AG09309 (cell line): ENCODE data around the gene GLRX.
"Not testable (repeated sequence)": the region's sequence is repeated elsewhere in the genome, so short reads cannot be mapped to it uniquely, and the experiment has no call there.

Source experiments
- DNase-seq: peaks from one replicate; pipeline ENCODE4 v3.0.0-alpha.2; 2010; ENCODE audit warnings: low read depth
- H3K4me3 ChIP-seq: 2 replicates; pipeline ENCODE4 v1.5.1; 2011; ENCODE audit warnings: mild to moderate bottlenecking, low read depth, low read length, moderate library complexity; ENCODE audit not compliant: control insufficient read depth
- CTCF ChIP-seq: IDR thresholded peaks from 2 replicates; pipeline ENCODE4 v1.5.1; 2011; ENCODE audit warnings: mild to moderate bottlenecking, low read depth, low read length, inconsistent platforms; ENCODE audit not compliant: insufficient read depth, control insufficient read depth; ENCODE audit errors: missing control alignments

The GLRX gene

GRCh38 chr5:95838001-95838520 lies 15.5 kb upstream of the GLRX start:
- no peak overlapping the region for H3K4me3 ChIP-seq
- no peak for TF ChIP-seq CTCF
- no peak for DNase-seq

DNA sequence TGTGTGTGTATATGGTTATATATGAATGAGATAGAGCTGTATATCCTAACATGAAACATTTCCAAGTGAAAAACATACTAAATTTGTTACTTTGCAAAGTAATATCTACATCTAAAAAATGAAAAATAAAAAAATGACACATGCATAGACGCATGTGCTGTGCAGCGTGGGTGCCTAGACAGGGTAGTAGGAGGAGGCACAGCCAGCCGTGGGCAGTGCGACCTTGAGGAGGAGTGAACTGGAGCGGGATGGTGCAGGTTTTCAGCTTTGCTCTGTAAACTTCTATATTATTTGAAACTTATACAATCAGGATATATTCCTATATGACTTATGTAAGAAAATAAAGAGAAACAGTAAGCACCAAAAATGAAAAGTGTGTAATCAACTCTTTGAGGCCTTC lies 15.0 kb upstream of the GLRX start:
- H3K4me3 ChIP-seq = no peak overlapping the region
- DNase-seq = no peak
- TF ChIP-seq CTCF = no peak

DNA sequence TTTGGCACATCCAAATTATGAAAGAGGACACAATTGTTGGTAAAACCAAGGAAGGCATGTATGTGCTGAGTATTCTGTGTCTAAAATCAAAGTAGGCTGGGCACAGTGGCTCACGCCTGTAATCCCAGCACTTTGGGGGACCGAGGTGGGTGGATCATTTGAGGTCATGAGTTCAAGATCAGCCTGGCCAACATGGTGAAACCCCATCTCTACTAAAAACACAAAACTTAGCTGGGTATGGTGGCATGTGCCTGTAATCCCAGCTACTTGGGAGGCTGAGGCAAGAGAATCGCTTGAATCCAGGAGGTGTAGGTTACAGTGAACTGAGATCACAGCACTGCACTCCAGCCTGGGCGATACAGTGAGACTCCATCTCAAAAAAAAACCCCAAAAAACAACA lies 14.4 kb upstream of the GLRX start:
- not testable (repeated sequence) for DNase-seq, H3K4me3 ChIP-seq

DNA sequence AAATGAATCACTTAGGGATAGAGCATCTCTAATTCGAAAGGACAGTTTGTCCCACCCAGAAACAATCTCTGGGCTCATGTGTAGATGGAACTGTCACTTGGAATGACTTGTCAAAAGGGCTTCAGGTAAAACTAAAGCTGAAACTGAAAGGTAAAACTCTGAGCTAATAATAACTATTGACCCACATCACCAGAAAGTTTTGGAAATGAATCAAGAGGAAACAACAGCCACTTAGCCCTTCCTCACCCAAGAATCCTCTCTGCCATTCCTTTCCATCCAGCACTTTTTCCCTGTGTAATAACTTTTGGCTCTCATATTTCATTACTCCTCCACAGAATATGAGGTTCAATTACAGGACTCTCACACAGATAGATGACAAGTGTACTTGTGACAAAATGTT lies 14.0 kb upstream of the GLRX start:
- no peak for TF ChIP-seq CTCF
- DNase-seq = no peak
- no peak overlapping the region for H3K4me3 ChIP-seq

GRCh38 chr5:95835682-95836385 lies 13.3 kb upstream of the GLRX start:
- TF ChIP-seq CTCF = no peak
- no peak for DNase-seq
- H3K4me3 ChIP-seq = no peak overlapping the region

DNA sequence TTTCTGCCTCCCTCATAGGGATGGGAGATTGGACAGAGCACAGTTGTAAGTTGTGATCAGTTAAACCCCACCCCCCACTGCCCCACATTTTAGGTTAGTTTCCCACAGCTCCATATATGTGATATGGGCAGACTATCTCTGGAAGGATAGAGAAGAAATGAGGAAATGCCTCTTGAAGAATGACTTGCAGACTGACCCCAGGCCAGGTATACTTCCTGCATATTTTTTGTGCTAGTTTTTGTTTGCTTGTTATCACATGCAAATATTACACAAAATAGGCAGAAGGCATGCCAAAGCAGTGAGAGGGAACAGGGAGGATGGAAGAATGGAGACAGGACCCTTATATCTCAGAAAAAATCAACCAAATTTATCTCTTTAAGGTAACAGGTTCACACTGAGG lies 10.1 kb upstream of the GLRX start:
- DNase-seq = no peak
- H3K4me3 ChIP-seq = no peak overlapping the region
- no peak for TF ChIP-seq CTCF

DNA sequence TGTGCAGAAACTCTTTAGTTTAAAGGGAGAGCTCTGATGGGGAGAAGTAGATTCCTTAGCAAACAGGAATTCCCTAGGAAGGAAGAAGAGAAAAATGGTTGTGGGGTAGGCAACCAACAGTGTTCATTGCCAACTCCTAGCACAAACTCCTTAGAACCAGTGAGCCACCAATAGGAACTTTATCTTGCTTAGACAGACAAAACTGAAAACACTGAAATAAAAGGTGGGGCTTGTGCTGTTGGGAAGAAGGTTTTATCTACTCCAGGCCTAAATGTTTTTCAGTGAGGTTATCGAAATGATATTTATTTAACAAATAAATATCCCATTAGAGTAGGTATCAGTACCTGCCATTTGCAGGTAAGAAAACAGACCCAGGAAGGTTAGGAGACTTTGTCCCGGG lies 7.7 kb upstream of the GLRX start:
- H3K4me3 ChIP-seq = no peak overlapping the region
- TF ChIP-seq CTCF = no peak
- no peak for DNase-seq
